HEK293 (cell line): ENCODE measurements around the gene HSBP1.

Experiments used
- SP3 ChIP-seq: fragments of 450-650 bp; formaldehyde crosslinking; IDR thresholded peaks from 2 replicates; pipeline ENCODE4 v1.5.1; 2016; ENCODE audit warnings: missing biosample characterization, missing genetic modification characterization
- ZNF184 ChIP-seq: fragments of 450-650 bp; IDR thresholded peaks from 2 replicates; pipeline ENCODE4 v1.5.1; 2018; ENCODE audit warnings: missing biosample characterization, mild to moderate bottlenecking, missing genetic modification characterization
- ZNF223 ChIP-seq: fragments of 450-650 bp; formaldehyde crosslinking; IDR thresholded peaks from 2 replicates; pipeline ENCODE4 v1.5.1; 2016; ENCODE audit warnings: missing biosample characterization, missing genetic modification characterization
- TF ChIP-seq, protein P1 (sequence below): fragments of 450-650 bp; formaldehyde crosslinking; IDR thresholded peaks from 2 replicates; pipeline ENCODE4 v1.5.1; 2016; ENCODE audit warnings: missing biosample characterization, missing genetic modification characterization

- no peak for TF ChIP-seq ZNF223 (tag by site-specific recombination)
- no peak for TF ChIP-seq SP3 (tag by site-specific recombination)
- TF ChIP-seq, protein P1, sequence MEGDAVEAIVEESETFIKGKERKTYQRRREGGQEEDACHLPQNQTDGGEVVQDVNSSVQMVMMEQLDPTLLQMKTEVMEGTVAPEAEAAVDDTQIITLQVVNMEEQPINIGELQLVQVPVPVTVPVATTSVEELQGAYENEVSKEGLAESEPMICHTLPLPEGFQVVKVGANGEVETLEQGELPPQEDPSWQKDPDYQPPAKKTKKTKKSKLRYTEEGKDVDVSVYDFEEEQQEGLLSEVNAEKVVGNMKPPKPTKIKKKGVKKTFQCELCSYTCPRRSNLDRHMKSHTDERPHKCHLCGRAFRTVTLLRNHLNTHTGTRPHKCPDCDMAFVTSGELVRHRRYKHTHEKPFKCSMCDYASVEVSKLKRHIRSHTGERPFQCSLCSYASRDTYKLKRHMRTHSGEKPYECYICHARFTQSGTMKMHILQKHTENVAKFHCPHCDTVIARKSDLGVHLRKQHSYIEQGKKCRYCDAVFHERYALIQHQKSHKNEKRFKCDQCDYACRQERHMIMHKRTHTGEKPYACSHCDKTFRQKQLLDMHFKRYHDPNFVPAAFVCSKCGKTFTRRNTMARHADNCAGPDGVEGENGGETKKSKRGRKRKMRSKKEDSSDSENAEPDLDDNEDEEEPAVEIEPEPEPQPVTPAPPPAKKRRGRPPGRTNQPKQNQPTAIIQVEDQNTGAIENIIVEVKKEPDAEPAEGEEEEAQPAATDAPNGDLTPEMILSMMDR (tag by site-specific recombination) = no peak
- no peak for TF ChIP-seq ZNF184
Measured at GRCh38 chr16:83802554-83803205, 5.1 kb upstream of the HSBP1 start.
